GM12878 (cell line): ENCODE results near the gene HSD17B2. TPM values are rescaled to one million over a fixed set of nuclear protein-coding genes. Genes with fewer than 3 reads are reported as not detected.

ENCODE experiments used
- ATAC-seq: fragments of 200-7000 bp; cut with Tn5 transposase; 3 replicates; pipeline ENCODE4 v1.9.1; 2020; ENCODE audit warnings: mild to moderate bottlenecking, moderate library complexity
- BruUV-seq: library from RNA; stranded (reverse); fragments of 400-500 nt; replicated peaks from 2 replicates; lab custom pipeline; 2021; lab: Mats Ljungman, UMichigan
- CTCF ChIA-PET: fragments of 300-600 bp; sonication (Branson Sonifier 250); formaldehyde crosslinking; extraction: SDS; loops from one replicate; lab custom pipeline; 2021; ENCODE audit warnings: inconsistent platforms; lab: Yijun Ruan, JAX
- POLR2A ChIA-PET: fragments of 350-600 bp; formaldehyde crosslinking; extraction: SDS; loops from one replicate; lab custom pipeline; 2021; ENCODE audit warnings: inconsistent platforms; lab: Charles Lee
- RAD21 ChIA-PET: fragments of 300-600 bp; sonication (Branson Sonifier 250); formaldehyde crosslinking; loops from one replicate; lab custom pipeline; 2023; ENCODE audit warnings: antibody characterized with exemption; ENCODE audit not compliant: unreplicated experiment; lab: Charles Lee
- SMC1A ChIA-PET: fragments of 300-600 bp; sonication (Branson Sonifier 250); formaldehyde crosslinking; loops from one replicate; lab custom pipeline; 2023; ENCODE audit not compliant: unreplicated experiment, uncharacterized antibody; lab: Charles Lee
- DNase-seq: peaks from one replicate; pipeline ENCODE4 v3.0.0-alpha.2; 2011; ENCODE audit warnings: low read depth, low spot score
- FAIRE-seq: peaks from 3 replicates; lab custom pipeline; 2011; peaks lifted over from hg19 to GRCh38; lab: Jason Lieb, UNC
- H2AFZ ChIP-seq: 2 replicates; pipeline ENCODE4 v1.6.0; 2011; ENCODE audit warnings: low read depth, low read length, control low read depth; ENCODE audit not compliant: control insufficient read depth
- H3K27ac ChIP-seq: 2 replicates; pipeline ENCODE4 v1.5.1; 2011; ENCODE audit warnings: control low read depth; ENCODE audit not compliant: control insufficient read depth, insufficient read depth
- H3K27me3 ChIP-seq, 2 experiments: replicated peaks in 1 of 2; 2 replicates each; pipeline versions ENCODE4 v1.6.0 to v1.6.1; 2011; ENCODE audit warnings: low read length in 1 of 2; ENCODE audit not compliant: control insufficient read depth in 2 of 2, insufficient read depth in 2 of 2
- H3K36me3 ChIP-seq, 2 experiments: 2 replicates each; pipeline ENCODE4 v1.5.1; 2011; ENCODE audit warnings: low read length in 1 of 2; ENCODE audit not compliant: control insufficient read depth in 2 of 2, insufficient read depth in 2 of 2
- H3K4me1 ChIP-seq: 2 replicates; pipeline ENCODE4 v1.6.1; 2011; ENCODE audit warnings: mild to moderate bottlenecking, low read length, moderate library complexity, mixed read lengths; ENCODE audit not compliant: control insufficient read depth, insufficient read depth
- H3K4me2 ChIP-seq: 2 replicates; pipeline ENCODE4 v1.6.0; 2011; ENCODE audit warnings: control low read depth; ENCODE audit not compliant: control insufficient read depth, insufficient read depth
- H3K4me3 ChIP-seq: fragments of 200-600 bp; sonication (generic); 2 replicates; pipeline ENCODE4 v1.5.1; 2016
- H3K79me2 ChIP-seq: 2 replicates; pipeline ENCODE4 v1.6.0; 2011; ENCODE audit warnings: low read length; ENCODE audit not compliant: control insufficient read depth, insufficient read depth
- H3K9ac ChIP-seq: 2 replicates; pipeline ENCODE4 v1.8.0; 2011; ENCODE audit warnings: low read length, control low read depth, mixed read lengths; ENCODE audit not compliant: control insufficient read depth, insufficient read depth
- H3K9me3 ChIP-seq: replicated peaks from 3 replicates; pipeline ENCODE4 v1.5.1; 2011; ENCODE audit warnings: mild to moderate bottlenecking, low read length; ENCODE audit not compliant: control insufficient read depth, insufficient read depth
- H4K20me1 ChIP-seq: 2 replicates; pipeline ENCODE4 v1.6.0; 2011; ENCODE audit not compliant: control insufficient read depth, insufficient read depth
- YY1 ChIP-seq: IDR thresholded peaks from 2 replicates; pipeline ENCODE4 v1.6.1; 2011; ENCODE audit warnings: low read depth, mild to moderate bottlenecking, low read length
- WGBS: methylation state at CpG from one replicate; pipeline ENCODE4 v1.1.6; 2016; ENCODE audit warnings: low lambda C conversion rate; ENCODE audit not compliant: insufficient replicate concordance, insufficient coverage; ENCODE audit errors: missing lambda C conversion rate; 5-methylcytosine and 5-hydroxymethylcytosine counted together
- in situ Hi-C: fragments of 300-500 bp; cut with MboI; formaldehyde crosslinking; loops from 9 replicates; pipeline ENCODE4 v1.14.3; 2018; ENCODE audit warnings: mixed read lengths
- intact Hi-C: fragments of 100-400 bp; cut with micrococcal nuclease; formaldehyde crosslinking; loops from one replicate; pipeline ENCODE4 v1.14.2; 2022; ENCODE audit not compliant: unreplicated experiment
- polyA plus RNA-seq, 11 experiments: library from polyadenylated mRNA; depleted of rRNA in 4 of 11; unstranded in 6 of 11; stranded (reverse) in 5 of 11; fragments of >200 nt; fragmentation: Nextera tagmentation in 4 of 11; fragmentation: Illumina TruSeq in 1 of 11; extraction: Ambion mirVana in 4 of 11; extraction: Trizol in 1 of 11; gene quantifications; 1 replicate in 1 of 11; 2 replicates in 10 of 11; pipeline versions ENCODE4 v1.2.1 to v1.2.3, GENCODE V29; 2011 to 2016; ENCODE audit warnings: inconsistent platforms in 2 of 11, missing spikeins in 2 of 11, low read depth in 1 of 11
- total RNA-seq, 4 experiments: library from RNA; depleted of rRNA in 3 of 4; stranded (reverse); fragments of >200 nt in 3 of 4; fragmentation: Illumina TruSeq in 1 of 4; extraction: Trizol in 1 of 4; gene quantifications; 2 replicates each; pipeline versions ENCODE4 v1.2.1 to v1.2.3, GENCODE V29; 2013 to 2021
- TF ChIP-seq, protein P1 (sequence below): IDR thresholded peaks from 2 replicates; pipeline ENCODE4 v1.6.1; 2012; ENCODE audit warnings: improper control_type of control experiment, low read depth, low read length; ENCODE audit not compliant: insufficient replicate concordance

The HSD17B2 gene
- total and polyA plus RNA-seq, 10 of the 15 experiments (the other 5 are each of a cell fraction or from before 2014, with no cell fraction given), result not detected

DNA sequence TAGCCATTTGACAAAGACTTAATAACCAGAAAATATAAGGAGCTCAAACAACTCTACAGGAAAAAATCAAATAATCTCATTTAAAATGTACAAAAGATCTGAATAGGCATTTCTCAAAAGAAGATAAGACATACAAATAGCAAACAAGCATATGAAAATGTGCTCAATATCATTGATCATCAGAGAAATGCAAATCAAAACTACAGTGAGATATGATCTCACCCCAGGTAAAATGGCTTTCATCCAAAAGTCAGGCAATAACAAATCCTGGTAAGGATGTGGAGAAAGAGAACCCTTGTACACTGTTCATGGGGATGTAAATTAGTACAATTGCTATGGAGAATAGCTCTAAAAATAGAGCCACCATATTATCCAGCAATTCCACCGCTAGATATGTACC lies 43.1 kb downstream of the HSD17B2 start (continued):
- TF ChIP-seq, protein P1, sequence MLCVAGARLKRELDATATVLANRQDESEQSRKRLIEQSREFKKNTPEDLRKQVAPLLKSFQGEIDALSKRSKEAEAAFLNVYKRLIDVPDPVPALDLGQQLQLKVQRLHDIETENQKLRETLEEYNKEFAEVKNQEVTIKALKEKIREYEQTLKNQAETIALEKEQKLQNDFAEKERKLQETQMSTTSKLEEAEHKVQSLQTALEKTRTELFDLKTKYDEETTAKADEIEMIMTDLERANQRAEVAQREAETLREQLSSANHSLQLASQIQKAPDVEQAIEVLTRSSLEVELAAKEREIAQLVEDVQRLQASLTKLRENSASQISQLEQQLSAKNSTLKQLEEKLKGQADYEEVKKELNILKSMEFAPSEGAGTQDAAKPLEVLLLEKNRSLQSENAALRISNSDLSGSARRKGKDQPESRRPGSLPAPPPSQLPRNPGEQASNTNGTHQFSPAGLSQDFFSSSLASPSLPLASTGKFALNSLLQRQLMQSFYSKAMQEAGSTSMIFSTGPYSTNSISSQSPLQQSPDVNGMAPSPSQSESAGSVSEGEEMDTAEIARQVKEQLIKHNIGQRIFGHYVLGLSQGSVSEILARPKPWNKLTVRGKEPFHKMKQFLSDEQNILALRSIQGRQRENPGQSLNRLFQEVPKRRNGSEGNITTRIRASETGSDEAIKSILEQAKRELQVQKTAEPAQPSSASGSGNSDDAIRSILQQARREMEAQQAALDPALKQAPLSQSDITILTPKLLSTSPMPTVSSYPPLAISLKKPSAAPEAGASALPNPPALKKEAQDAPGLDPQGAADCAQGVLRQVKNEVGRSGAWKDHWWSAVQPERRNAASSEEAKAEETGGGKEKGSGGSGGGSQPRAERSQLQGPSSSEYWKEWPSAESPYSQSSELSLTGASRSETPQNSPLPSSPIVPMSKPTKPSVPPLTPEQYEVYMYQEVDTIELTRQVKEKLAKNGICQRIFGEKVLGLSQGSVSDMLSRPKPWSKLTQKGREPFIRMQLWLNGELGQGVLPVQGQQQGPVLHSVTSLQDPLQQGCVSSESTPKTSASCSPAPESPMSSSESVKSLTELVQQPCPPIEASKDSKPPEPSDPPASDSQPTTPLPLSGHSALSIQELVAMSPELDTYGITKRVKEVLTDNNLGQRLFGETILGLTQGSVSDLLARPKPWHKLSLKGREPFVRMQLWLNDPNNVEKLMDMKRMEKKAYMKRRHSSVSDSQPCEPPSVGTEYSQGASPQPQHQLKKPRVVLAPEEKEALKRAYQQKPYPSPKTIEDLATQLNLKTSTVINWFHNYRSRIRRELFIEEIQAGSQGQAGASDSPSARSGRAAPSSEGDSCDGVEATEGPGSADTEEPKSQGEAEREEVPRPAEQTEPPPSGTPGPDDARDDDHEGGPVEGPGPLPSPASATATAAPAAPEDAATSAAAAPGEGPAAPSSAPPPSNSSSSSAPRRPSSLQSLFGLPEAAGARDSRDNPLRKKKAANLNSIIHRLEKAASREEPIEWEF, result no peak

DNA sequence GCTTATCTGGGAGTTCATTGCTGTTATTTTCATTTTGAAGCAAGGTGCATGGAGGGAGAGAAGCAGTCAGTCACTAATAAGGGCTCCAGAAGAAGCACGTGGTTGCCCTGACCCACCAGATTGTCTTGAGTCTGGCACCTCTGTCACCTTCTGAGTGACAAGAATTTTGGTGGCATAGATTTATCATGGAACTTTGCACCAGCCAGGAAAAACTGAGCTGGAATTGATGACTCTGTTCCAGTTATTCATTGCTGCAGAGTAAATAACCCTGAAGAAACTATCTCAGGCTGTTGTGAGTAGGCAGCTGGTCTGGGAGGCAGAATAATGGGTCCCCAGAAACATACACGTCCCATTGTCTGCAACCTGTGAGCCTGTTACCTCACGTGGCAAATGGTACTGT lies 44.8 kb downstream of the HSD17B2 start:
- ATAC-seq (no peak), FAIRE-seq (no peak), DNase-seq (no peak)
- no peaks in the 10 kb centered on the region for H3K27me3 ChIP-seq
- CTCF ChIA-PET, result no interaction called here
- H2AFZ ChIP-seq, result no peak overlapping the region
- no peaks in the 10 kb centered on the region for H4K20me1 ChIP-seq
- no peak overlapping the region for H3K4me2 ChIP-seq
- SMC1A ChIA-PET, result no interaction called here
- no peaks in the 10 kb centered on the region for H3K79me2 ChIP-seq
- no TSS peak for BruUV-seq
- POLR2A ChIA-PET, result no interaction called here
- H3K4me1 ChIP-seq, result no peaks in the 10 kb centered on the region
- in situ Hi-C loops, result no loop called here
- 1% methylated on average over 3 of the region's 3 CpGs for WGBS
- RAD21 ChIA-PET, result no interaction called here
- intact Hi-C loops, result no loop called here
- H3K9ac ChIP-seq, result no peak overlapping the region
- no peak for TF ChIP-seq YY1
- H3K9me3 ChIP-seq, result no peaks in the 10 kb centered on the region
- no peak overlapping the region for H3K4me3 ChIP-seq
- no peak overlapping the region for H3K27ac ChIP-seq
- H3K36me3 ChIP-seq, result no peaks in the 10 kb centered on the region
